HG02884 (cell line): ENCODE measurements around the gene CACNA1G.

Experiments
- ATAC-seq: cut with Tn5 transposase; IDR thresholded peaks from one replicate; pipeline ENCODE4 v1.9.1; 2021; ENCODE audit warnings: mild to moderate bottlenecking, moderate library complexity; ENCODE audit not compliant: unreplicated experiment

The CACNA1G gene

DNA sequence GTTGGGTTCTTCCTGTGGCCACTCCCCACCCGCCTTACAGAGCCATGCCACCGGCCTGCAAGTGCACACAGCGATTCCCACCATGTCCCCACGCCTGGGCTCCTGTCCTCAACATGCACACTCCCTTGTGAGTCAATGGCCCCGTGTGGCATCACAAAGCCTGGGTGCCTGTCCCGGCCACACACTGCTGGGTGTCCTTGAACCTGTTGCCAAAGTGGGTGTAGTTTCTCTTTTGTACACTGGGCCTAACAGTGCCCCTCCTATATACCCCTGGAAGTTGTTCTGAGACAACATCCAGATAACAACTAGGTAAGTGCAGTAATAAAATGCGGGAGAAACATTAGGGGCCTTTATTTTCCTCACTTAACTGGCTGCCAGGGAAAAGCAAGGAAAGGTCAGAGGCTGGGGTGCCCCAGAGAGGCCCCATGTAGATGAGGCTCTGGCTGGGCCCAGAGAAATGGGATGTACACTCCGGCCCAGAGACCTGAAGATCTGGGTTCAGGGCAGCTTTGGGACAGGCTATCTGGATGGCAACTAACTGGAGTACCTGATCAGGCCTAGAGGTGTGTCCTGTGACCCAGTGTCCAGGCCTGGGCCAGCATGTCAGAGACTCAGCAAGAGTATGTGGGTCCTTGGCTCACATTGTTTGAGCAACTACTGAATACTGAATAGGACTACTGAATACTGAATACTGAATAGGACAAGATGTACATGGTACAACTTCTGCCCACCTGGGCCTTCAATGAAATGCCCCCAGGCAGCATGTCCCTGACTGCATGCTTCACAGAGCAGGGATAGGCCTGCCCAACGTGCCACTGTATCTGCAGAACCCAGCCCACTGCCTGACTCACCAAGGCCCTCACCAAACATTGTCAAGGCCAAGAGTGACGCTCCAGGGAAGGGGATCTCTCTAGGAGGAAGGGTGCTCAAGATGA lies 82.5 kb downstream of the CACNA1G start:
- ATAC-seq: no peak

DNA sequence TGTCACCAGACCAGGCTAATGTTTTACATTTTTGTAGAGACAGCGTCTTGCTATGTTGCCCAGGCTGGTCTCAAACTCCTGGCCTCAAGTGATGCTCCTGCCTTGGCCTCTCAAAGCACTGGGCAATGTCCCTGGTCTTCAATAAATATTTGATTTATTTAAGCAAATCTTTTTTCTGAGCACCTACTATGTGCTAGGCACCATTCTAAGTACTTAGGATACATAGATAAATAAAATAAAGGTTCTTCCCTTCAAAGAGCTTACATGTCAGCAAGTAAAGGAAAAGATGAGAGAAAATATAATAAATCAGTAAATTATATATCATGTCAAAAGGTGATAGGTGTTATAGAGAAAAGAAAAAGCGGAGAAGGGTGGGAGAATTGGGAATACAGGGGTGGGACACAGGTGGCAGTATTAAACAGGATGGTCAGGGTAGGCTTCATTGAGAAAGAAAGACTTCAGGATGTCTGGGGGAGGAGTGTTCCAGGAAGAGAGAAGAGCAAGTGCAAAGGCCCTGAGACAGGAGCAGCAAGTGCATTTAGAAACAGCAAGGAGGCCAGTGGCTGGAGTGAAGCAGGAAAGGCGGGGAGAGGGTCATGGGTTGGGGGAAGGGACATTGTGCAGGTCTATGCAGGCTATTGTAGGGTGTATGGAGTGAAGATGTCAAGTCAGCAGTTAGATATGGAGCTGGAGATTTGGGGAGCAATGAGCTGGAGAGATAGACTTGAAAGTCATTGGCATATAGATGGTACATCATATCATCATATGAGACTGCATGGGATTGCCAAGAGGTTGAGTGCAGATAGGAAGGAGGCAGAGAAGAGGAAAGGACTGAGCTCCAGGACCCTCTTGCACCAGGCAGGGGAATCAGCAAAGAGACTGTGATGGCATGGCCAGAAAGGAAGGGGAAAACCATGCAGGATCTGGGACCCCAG lies 85.5 kb downstream of the CACNA1G start:
- ATAC-seq: no peak

DNA sequence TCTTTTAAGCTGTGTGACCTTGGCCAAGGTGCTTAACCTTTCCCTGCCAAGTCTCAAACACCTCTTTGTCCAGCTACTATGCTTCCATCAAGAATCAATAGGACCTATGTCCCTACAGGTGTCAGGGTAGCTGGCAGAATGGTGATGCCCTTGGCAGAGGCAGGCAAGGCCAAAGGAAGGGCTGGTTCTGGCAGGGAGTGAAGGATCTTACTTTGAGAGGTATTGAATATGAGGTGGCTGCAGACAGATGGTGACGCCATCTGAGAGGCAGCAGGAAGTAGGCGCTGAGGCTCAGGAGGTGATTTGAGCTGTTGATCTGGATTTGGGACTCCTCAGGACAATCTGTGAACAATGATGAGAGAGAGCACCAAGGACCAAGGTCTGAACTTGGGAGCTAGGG lies 86.7 kb downstream of the CACNA1G start:
- no peak for ATAC-seq

DNA sequence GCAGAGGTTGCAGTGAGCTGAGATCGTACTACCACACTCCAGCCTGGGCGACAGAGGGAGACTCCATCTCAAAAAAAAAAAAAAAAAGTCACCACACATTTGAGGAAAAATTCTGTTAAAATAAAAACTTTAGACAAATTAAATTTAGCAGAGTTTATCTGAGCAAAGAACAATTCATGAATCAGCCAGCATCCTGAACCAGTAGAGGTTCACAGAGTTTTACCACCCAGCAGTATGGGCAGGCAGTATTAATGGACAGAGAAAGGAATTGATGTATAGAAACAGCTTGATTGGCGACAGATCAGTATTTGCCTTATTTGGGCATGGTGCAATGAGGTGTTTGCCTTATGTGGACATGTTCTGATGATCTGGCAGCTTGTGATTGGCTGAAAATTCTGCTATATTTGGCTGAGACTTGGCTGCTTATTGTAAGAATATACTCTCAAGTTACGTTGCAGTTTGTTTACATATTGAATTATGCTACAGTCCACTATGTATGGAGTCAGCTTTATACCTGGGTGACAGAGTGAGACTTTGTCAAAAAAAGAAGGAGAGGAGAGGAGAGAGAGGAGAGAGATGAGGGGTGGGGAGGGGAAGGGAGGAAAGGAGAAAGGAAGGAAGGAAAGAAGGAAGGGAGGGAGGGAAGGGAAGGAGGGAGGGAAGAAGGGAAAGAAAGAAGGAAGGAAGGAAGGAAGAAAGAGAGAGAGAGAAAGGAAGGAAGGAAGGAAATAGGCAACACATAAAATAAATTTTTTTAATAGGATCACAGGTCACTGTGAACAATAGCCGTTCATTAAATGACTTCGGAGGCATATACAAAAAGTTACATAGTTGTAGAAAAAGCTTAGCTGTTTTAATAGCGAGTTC lies 88.8 kb downstream of the CACNA1G start:
- no peak for ATAC-seq

DNA sequence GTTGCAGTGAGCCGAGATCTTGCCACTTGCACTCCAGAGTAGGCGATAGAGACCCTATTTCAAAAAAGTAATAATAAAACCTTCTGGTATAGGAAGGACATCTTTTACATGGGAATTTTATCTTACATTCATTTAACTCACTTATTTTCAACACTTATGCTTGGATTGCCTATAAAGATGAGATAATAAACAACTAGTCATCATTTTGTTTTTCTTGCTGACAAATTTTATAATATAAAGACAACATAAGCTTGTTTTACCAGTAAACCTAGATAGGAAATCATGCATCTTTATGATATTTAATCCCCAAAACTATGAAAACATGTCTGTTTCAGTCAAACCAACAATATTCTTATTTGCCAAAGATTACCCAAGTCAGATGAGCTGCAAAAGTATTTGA lies 91.1 kb downstream of the CACNA1G start:
- ATAC-seq: no peak

DNA sequence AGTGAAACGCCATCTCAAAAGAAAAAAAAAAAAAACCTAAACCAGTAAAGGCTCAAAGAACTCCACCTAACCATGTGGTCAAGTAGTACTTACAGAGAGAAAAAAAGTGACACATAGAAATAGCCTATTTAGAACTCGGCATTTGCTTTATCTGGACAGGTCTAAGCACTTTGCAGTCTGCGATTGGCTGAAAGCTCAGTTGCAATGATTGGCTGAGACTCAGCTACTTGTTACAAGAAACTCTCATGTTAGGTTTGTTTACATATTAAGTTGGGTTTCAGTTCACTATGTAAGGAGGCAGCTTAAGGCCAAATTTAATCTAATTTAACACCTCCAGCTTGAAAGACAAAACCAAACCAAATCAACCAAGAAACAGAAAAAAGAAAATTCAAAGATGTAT lies 93.2 kb downstream of the CACNA1G start:
- ATAC-seq: no peak

DNA sequence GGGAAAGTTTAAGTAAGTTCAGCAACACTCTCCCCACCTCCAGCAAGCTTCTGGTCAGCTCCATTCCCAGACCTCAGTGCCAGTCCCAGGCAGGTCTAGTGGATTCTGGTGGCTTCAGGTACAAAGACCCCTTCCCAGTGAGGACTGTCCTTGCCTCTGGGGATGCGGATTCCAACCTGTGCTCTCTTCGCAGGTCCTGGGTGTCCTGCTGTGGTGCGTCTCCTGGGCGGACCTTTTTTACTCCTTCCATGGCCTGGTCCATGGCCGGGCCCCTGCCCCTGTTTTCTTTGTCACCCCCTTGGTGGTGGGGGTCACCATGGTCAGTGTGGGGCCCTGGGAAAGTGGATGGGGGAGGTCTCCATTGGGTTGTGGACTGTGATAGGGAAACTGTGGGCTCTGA lies 96.0 kb downstream of the CACNA1G start:
- ATAC-seq: no peak

DNA sequence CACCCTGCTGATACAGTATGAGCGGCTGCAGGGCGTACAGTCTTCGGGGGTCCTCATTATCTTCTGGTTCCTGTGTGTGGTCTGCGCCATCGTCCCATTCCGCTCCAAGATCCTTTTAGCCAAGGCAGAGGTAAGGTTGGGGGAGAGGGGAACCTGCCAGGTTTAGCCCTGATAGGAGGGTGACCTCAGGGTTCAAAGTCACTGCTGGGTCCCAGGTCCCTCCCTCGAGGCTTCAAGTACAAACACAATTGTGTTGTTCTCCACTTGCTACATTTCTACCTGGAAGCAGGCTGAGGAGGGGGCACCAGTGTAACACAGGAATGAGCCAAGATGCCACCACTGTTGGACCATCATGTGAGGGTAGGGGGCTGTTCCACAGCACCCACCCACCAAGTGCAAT lies 96.5 kb downstream of the CACNA1G start:
- ATAC-seq: no peak

DNA sequence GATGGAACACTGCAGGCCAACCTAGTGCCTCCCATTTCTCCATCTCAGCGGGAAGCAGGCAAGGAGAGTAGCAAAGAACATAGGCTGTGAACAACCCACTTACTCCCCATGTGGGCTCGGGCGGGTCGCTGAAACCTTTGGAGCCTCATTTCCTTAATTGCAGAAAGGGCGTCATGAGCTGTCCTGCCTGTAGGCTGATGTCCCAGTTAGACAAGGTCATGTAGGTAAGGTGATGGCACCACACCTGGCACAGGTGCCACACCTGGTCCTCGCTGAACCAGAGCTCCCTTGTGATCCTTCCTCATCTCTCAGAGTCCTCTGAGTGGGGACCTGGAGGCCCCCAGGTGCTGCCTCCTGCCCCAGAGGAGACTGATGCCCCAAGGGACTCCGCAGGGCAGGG lies 97.1 kb downstream of the CACNA1G start:
- no peak for ATAC-seq

DNA sequence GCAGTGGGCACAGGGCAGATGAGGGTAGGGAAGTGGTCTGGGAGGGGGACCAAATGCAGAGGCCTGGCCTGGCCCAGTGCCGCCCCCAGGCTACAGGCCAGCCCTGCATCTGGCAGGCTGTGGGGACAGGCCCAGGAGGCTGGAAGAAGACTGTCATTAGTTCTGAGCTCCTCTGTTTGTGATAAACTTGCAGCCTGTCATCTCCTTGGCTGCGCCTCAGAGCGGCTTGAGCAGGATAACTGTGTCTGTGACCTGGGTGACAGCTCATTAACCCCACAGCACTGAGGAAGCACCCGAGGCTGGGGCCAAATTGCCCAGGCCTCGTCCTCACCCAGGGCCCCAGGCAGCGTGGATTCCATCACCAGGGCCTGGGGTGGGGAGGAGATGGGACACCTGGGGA lies 98.1 kb downstream of the CACNA1G start:
- ATAC-seq: no peak

DNA sequence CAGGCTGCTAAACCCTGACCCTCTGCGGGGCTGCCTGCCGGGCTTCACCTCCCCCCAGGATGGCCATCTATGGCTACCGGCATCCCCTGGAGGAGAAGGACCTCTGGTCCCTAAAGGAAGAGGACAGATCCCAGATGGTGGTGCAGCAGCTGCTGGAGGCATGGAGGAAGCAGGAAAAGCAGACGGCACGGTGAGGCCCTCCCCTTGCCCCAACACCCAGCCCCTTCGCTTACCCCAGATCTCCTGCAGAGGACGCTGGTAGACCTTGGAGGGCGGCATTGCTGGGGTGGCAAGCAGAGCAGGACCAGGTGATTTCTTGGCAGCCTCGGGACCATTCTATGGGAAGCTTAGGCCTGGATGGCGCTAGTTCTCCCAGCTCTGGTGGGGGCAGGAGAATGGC lies 98.7 kb downstream of the CACNA1G start:
- no peak for ATAC-seq

DNA sequence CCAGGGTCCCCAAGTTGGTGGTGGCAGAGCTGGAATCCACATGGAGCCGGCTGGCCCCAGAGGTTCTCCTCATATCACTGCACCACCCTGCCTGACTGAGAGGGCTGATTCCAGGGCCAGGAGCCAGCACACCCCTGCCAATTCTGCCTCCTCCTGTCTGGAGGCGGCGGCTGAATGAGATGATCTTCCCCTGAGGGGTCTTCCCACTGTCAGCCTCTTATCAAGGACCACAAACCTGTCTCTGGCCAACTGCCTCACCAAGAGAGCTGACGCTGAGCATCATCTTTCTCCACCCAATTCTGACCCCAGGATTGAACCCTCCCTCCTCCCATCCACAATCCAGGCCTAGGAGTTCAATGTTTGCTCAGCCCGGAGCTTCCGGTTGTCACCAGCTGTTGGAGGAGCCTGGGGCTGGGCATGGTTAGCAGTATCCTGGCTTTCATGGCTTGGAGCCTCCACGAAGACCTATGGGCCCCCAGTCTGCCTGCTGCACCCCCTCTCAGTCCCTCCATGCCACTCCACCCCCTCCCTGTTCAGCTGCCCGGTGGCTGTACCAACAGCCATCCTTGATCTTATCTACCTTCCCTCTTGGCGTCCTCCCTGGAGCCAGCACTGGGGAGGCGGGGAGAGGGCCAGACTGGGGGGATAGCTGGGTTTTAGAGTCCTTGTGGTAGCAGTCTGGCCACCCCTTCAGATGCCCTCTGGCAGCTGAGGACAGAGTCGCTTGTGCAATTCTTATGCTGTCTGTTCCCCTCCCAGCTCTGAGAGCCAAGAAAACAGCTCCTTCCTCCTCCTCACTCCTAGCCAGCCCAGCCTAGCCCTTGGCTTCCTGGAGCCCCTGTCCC lies 99.7 kb downstream of the CACNA1G start:
- ATAC-seq: no peak

DNA sequence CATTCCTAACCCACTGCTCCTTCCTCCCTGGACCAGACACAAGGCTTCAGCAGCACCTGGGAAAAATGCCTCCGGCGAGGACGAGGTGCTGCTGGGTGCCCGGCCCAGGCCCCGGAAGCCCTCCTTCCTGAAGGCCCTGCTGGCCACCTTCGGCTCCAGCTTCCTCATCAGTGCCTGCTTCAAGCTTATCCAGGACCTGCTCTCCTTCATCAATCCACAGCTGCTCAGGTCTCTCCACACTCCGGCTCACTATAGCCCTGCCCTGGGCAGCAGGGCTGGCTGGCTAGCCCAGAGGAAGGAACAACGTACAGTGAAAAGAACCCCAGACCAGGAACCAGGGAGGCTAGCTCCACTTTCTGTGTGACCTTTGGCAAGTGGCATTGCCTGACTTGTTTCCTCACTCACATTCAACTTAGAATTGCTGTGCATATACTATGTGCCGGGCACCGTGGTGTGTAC lies 100.4 kb downstream of the CACNA1G start:
- ATAC-seq: no peak

DNA sequence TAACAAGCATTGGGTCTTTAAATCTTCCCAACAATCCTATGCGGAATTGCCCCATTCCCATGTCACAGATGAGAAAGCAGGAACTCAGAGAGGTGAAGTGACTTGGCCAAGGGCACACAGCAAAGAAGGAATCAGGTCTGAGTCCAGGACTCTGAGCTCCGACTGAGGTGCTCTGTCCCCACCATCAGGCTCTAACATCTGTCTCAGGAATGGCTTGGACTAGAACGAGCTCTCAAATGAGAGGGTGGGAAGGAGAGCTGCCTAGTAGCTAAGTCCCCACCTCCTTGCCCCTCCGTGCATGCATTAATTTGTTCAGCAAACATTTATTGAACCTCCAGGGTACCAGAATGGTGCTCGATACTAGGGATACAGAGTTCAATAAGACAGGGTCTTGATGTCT lies 100.8 kb downstream of the CACNA1G start:
- ATAC-seq: no peak

DNA sequence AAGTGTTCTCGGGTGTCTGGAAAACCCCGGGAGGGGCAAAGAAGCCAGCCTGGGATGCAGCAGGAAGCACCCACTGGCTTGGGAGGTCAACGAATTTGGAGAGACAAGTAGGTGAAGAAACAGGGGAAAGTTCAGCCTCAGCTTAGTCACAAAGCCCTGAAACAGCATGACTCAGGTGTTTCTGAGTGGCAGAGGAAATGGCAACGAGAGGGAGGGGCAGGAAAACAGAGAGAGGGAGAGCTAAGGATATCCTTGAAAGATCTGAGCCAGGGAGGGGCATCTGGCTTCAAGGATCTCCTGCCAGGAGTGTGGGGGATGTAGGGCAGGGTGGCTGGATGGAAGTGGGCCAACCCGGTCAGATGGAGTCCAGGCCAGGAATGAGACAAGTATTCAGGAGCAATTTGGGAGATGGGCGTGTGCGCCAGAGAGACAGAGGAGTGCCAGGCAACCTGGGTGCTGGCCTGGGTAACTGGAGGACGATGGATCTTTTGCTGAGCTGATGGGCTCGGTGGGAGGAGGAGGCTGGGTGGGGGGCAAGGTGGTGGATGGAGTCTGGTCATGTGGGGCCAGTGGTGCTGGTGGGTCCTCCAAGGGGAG lies 101.4 kb downstream of the CACNA1G start:
- no peak for ATAC-seq

DNA sequence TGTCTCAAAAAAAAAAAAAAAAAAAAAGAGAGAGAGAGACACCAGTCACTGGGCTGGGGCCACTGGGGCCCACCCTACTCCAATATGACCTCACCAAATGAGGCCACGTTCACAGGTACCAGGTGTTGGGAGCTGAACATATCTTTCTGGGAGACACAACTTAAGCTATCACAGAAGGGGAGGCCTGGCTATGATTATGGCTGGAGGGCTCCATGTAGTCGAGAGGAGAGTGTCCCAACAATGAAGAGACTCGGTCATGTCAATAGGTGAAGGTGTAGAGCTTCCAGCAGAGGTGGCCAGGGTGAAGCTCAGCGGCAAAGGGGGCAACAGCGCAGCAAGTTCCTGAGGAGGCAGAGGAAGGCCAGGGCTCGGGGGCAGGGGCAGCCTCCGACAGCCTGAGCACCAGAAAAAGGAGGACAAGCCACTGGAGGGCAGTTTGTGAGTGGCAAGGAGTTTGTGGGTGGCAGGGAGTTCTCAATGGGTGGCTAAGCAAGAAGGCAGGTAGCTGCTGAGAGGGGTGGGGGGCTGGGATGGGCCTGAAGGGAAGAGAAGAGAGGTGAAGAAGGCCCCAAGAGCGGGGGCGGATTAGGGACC lies 102.2 kb downstream of the CACNA1G start:
- ATAC-seq: no peak

DNA sequence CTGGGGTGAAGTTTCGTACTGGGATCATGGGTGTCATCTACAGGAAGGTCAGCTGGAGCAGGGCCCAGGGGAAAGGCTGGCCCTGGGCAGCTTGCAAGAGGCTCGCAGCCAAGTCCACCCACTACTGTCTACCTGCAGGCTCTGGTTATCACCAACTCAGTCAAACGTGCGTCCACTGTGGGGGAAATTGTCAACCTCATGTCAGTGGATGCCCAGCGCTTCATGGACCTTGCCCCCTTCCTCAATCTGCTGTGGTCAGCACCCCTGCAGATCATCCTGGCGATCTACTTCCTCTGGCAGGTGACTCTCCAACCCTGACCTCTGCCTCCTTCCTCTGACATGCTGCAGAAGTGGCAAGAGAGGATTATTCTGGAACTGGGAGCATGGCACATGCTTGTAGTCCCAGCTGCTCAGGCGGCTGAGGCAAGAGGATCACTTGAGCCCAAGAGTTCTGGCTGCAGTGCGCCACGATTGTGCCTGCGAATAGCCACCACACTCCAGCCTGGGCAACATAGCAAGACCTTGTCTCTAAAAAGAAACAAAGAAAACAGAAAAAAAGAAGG lies 103.4 kb downstream of the CACNA1G start:
- no peak for ATAC-seq

DNA sequence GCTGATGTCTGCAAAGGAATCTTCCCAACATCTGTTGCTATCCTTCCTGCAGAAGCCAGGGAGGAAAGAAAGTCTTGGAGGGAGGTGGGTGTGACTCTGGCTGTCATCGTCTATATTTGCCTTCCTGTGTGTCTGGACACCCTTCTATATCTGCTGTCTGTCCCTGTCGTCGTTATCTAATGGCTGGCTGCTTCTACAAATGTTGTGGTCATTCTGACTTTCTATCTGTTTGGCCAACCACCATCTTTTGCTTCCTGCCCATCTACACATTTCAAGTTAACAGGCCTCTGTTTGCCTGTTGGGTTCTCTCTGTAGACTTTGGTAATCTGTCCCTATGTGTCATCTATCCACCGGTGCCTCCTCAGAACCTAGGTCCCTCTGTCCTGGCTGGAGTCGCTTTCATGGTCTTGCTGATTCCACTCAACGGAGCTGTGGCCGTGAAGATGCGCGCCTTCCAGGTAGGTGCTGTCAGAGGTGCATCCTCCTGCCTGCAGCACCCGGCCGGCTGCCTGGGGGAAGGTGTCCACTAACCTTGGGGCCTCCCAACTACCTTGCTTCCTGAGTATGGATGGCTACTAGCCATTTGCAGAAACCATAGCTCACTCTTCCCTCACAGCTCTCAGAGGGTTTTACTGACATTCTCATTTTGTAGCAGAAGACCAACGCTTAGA lies 104.4 kb downstream of the CACNA1G start:
- no peak for ATAC-seq
